ENCODE results near the gene SETDB1.

GRCh38 chr1:150917387-150917786 lies 8.8 kb upstream of the SETDB1 start:
- TF ChIP-seq, protein P1, sequence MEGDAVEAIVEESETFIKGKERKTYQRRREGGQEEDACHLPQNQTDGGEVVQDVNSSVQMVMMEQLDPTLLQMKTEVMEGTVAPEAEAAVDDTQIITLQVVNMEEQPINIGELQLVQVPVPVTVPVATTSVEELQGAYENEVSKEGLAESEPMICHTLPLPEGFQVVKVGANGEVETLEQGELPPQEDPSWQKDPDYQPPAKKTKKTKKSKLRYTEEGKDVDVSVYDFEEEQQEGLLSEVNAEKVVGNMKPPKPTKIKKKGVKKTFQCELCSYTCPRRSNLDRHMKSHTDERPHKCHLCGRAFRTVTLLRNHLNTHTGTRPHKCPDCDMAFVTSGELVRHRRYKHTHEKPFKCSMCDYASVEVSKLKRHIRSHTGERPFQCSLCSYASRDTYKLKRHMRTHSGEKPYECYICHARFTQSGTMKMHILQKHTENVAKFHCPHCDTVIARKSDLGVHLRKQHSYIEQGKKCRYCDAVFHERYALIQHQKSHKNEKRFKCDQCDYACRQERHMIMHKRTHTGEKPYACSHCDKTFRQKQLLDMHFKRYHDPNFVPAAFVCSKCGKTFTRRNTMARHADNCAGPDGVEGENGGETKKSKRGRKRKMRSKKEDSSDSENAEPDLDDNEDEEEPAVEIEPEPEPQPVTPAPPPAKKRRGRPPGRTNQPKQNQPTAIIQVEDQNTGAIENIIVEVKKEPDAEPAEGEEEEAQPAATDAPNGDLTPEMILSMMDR (conservative IDR thresholded peaks at IDR 0.05): no peak
- no peak for TF ChIP-seq EZH2 (IDR thresholded peaks at IDR 0.05; ENCODE audit: low read depth)
